HepG2 (cell line): ENCODE measurements around the gene SLC16A3. TPM values are rescaled to one million over a fixed set of nuclear protein-coding genes. Genes with fewer than 3 reads are reported as not detected.

ENCODE experiments used
- CBX5 ChIP-seq: sonication (generic); formaldehyde crosslinking; IDR thresholded peaks from 2 replicates; pipeline ENCODE4 v1.4.0; 2020; ENCODE audit warnings: missing genetic modification reagents, borderline replicate concordance
- CHD2 ChIP-seq: IDR thresholded peaks from 2 replicates; pipeline ENCODE4 v1.6.1; 2011; ENCODE audit warnings: low read depth, low read length, improper control_type of control experiment
- ETV6 ChIP-seq: sonication (generic); formaldehyde crosslinking; conservative IDR thresholded peaks from 2 replicates; pipeline ENCODE4 v1.4.0; 2020; ENCODE audit warnings: missing genetic modification reagents
- KDM5A ChIP-seq: fragments of 200-600 bp; sonication (generic); IDR thresholded peaks from 2 replicates; pipeline ENCODE4 v1.7.0; 2018; ENCODE audit warnings: antibody characterized with exemption, mild to moderate bottlenecking, low read length, borderline replicate concordance
- MTA1 ChIP-seq: sonication (generic); formaldehyde crosslinking; IDR thresholded peaks from 2 replicates; pipeline ENCODE4 v1.4.0; 2020; ENCODE audit warnings: missing genetic modification reagents, mild to moderate bottlenecking, borderline replicate concordance
- SMAD1 ChIP-seq: sonication (generic); formaldehyde crosslinking; IDR thresholded peaks from 2 replicates; pipeline ENCODE4 v1.4.0; 2020; ENCODE audit warnings: missing genetic modification reagents, low read depth, mild to moderate bottlenecking, borderline replicate concordance
- SNAPC2 ChIP-seq: sonication (generic); formaldehyde crosslinking; IDR thresholded peaks from 2 replicates; pipeline ENCODE4 v1.8.1; 2022; ENCODE audit warnings: mild to moderate bottlenecking, missing genetic modification reagents
- STAT6 ChIP-seq: sonication (generic); formaldehyde crosslinking; IDR thresholded peaks from 2 replicates; pipeline ENCODE4 v1.4.0; 2020; ENCODE audit warnings: missing genetic modification reagents, mild to moderate bottlenecking, borderline replicate concordance
- ZBTB10 ChIP-seq: sonication (generic); formaldehyde crosslinking; IDR thresholded peaks from 2 replicates; pipeline ENCODE4 v1.4.0; 2020; ENCODE audit warnings: missing genetic modification reagents, borderline replicate concordance
- ZNF280D ChIP-seq: sonication (generic); formaldehyde crosslinking; IDR thresholded peaks from 2 replicates; pipeline ENCODE4 v1.5.1; 2020; ENCODE audit warnings: mild to moderate bottlenecking, missing genetic modification reagents
- ZNF652 ChIP-seq: IDR thresholded peaks from 2 replicates; pipeline ENCODE4 v1.6.1; 2016; ENCODE audit warnings: low read depth, borderline replicate concordance
- ZNF724P ChIP-seq: sonication (generic); formaldehyde crosslinking; IDR thresholded peaks from 2 replicates; pipeline ENCODE4 v1.8.0; 2022; ENCODE audit warnings: missing genetic modification reagents, borderline replicate concordance
- ZNF747 ChIP-seq: sonication (generic); formaldehyde crosslinking; IDR thresholded peaks from 2 replicates; pipeline ENCODE4 v1.8.1; 2023; ENCODE audit warnings: missing genetic modification reagents, mild to moderate bottlenecking, borderline replicate concordance
- ZSCAN29 ChIP-seq: sonication (generic); formaldehyde crosslinking; conservative IDR thresholded peaks from 2 replicates; pipeline ENCODE4 v1.4.0; 2020; ENCODE audit warnings: mild to moderate bottlenecking, missing genetic modification reagents
- ZZZ3 ChIP-seq: sonication (generic); formaldehyde crosslinking; IDR thresholded peaks from 2 replicates; pipeline ENCODE4 v1.4.0; 2020; ENCODE audit warnings: missing genetic modification reagents, mild to moderate bottlenecking, borderline replicate concordance
- polyA plus RNA-seq, 8 experiments: library from polyadenylated mRNA; depleted of rRNA in 3 of 8; stranded (reverse) in 7 of 8; unstranded in 1 of 8; fragments of >200 nt; fragmentation: Illumina TruSeq in 4 of 8; extraction: Trizol in 4 of 8; gene quantifications; 2 replicates each; pipeline versions ENCODE4 v1.2.1 to v1.2.3, GENCODE V29; 2011 to 2016; ENCODE audit warnings: low read depth in 4 of 8, missing spikeins in 1 of 8, mixed read lengths in 1 of 8; ENCODE audit not compliant: insufficient read depth in 1 of 8
- total RNA-seq, 5 experiments: library from RNA; depleted of rRNA; stranded (reverse); fragments of >200 nt; fragmentation: Illumina TruSeq; extraction: Trizol; gene quantifications; 2 replicates each; pipeline ENCODE4 v1.2.3, GENCODE V29; 2016; ENCODE audit warnings: low read depth in 1 of 5
- TF ChIP-seq, protein P1 (sequence below): IDR thresholded peaks from 2 replicates; pipeline ENCODE4 v1.6.1; 2016

SLC16A3 gene
- total and polyA plus RNA-seq, 2 of the 13 experiments (the other 11 are each of a cell fraction or from before 2014, with no cell fraction given), result 242 to 349 TPM

DNA sequence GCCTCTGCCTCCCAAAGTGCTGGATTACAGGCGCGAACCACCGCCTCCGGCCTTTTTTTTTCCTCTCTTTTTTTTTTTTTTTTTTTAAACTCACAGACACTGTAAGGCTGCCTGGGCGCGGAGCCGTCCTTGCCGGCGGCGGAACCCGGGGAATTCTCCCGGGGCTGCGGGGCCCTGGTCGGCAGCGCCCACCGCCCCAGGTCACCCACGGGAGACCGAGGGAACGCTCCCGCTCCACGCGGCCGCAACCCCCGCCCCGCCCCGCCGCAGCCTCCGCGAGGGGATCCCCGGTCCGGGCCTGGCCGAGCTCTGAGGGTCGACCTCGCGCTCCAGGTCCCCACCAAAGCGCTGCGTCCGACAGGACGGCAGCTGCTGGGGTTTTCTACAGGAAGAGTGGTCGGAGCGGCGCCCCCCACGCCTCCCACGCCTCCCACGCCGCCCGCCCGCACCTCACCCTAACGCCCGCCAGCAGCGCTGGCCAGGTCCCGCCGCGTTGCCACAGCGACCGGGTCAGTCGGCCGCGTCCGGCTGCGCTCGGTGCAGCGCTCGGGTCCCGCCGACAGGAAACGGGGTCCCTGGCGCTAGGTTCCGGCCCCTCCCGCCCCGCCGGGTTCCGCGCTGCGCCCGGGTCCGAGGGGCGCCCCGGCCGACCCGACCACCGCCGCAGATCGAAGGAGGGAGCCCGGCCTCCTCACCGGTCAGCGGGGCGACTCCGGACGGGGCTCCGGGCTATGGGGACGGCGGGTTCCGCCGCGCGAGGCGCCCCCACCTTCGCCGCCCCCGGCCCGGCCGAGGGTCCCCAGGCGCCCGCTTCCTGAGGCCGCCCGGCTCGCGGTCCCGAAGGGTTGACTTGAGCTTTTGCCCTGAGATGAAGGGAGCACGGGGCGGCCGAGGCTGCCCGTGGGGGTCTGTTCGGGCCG, 16.3 kb upstream of the SLC16A3 start, which contains the start of gene CCDC57 (continued):
- TF ChIP-seq ZNF280D (CRISPR knock-in tag) (no peak), ZNF724P (CRISPR knock-in tag) (peak; percentile 94; the same call in 1 of the 2 replicates), ZZZ3 (CRISPR knock-in tag) (0 out of 2 replicates have a peak, but pooled peaks have one; percentile 46), STAT6 (CRISPR knock-in tag) (no peak; the same call in 1 of the 2 replicates), ZBTB10 (CRISPR knock-in tag) (peak; percentile 66; the same call in 1 of the 2 replicates), SNAPC2 (no peak), CHD2 (no peak; the same call in 1 of the 2 replicates), KDM5A (peak; percentile 93), ZNF747 (CRISPR knock-in tag) (no peak), ZSCAN29 (CRISPR knock-in tag) (peak; percentile 77), SMAD1 (CRISPR knock-in tag) (peak; percentile 19; the same call in 1 of the 2 replicates), ZNF652 (CRISPR knock-in tag) (no peak), MTA1 (CRISPR knock-in tag) (peak; percentile 73; the same call in 1 of the 2 replicates), ETV6 (CRISPR knock-in tag) (peak; percentile 70; the same call in 1 of the 2 replicates), CBX5 (no peak)
- TF ChIP-seq, protein P1, sequence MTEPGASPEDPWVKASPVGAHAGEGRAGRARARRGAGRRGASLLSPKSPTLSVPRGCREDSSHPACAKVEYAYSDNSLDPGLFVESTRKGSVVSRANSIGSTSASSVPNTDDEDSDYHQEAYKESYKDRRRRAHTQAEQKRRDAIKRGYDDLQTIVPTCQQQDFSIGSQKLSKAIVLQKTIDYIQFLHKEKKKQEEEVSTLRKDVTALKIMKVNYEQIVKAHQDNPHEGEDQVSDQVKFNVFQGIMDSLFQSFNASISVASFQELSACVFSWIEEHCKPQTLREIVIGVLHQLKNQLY, result no peak; the same call in 1 of the 2 replicates
